Lung (tissue), 12 donors: ENCODE results near the gene MUC5AC. TPM values are rescaled to one million over a fixed set of nuclear protein-coding genes. Genes with fewer than 3 reads are reported as not detected.

Experiments
- ATAC-seq: fragments of 200-7000 bp; cut with Tn5 transposase; one replicate; pipeline ENCODE4 v1.9.1; 2020; ENCODE audit warnings: moderate number of reproducible peaks; ENCODE audit not compliant: insufficient read depth, low FRiP score
- DNase-seq, 3 donors: peaks; one replicate each; pipeline ENCODE4 v3.0.0-alpha.2; 2013 to 2017
- H3K27ac ChIP-seq, 2 donors: one replicate each; pipeline ENCODE4 v1.5.1; 2013; ENCODE audit warnings: mild to moderate bottlenecking in 2 of 2, moderate library complexity in 2 of 2, control low read depth in 1 of 2, inconsistent platforms in 1 of 2, low read depth in 1 of 2, low read length in 1 of 2
- H3K27me3 ChIP-seq, 3 donors: one replicate each; pipeline ENCODE4 v1.5.1; 2013; ENCODE audit warnings: low read length in 2 of 3; ENCODE audit not compliant: control insufficient read depth in 3 of 3, insufficient read depth in 3 of 3
- H3K36me3 ChIP-seq, 4 donors: one replicate each; pipeline ENCODE4 v1.5.1; 2013; ENCODE audit warnings: low read length in 4 of 4, mild to moderate bottlenecking in 1 of 4, moderate library complexity in 1 of 4; ENCODE audit not compliant: control insufficient read depth in 4 of 4, insufficient read depth in 4 of 4
- H3K4me1 ChIP-seq, 5 donors: one replicate each; pipeline ENCODE4 v1.5.1; 2013; ENCODE audit warnings: low read length in 5 of 5, mild to moderate bottlenecking in 2 of 5, moderate library complexity in 1 of 5; ENCODE audit not compliant: control insufficient read depth in 5 of 5, insufficient read depth in 5 of 5
- H3K4me3 ChIP-seq: one replicate; pipeline ENCODE4 v1.5.1; 2013; ENCODE audit warnings: mild to moderate bottlenecking, control low read depth, moderate library complexity
- H3K9ac ChIP-seq, 2 donors: one replicate each; pipeline ENCODE4 v1.5.1; 2013; ENCODE audit warnings: low read length in 2 of 2, control low read depth in 1 of 2; ENCODE audit not compliant: insufficient read depth in 1 of 2
- H3K9me3 ChIP-seq, 4 donors: one replicate each; pipeline ENCODE4 v1.5.1; 2013; ENCODE audit warnings: low read length in 3 of 4, mild to moderate bottlenecking in 1 of 4, moderate library complexity in 1 of 4; ENCODE audit not compliant: control insufficient read depth in 4 of 4, insufficient read depth in 3 of 4
- WGBS, 2 donors: extraction: QIAGEN DNeasy Blood & Tissue Kit; methylation state at CpG; one replicate each; pipeline ENCODE4 v1.1.7; 2013; 5-methylcytosine and 5-hydroxymethylcytosine counted together
- polyA plus RNA-seq, 2 donors: library from polyadenylated mRNA; stranded (reverse); fragments of 200-250 nt; gene quantifications; one replicate each; pipeline ENCODE4 v1.2.1, GENCODE V29; 2013
- total RNA-seq, 2 donors: library from RNA; depleted of rRNA in 1 of 2; stranded (reverse); fragments of >200 nt in 1 of 2; gene quantifications; one replicate each; pipeline ENCODE4 v1.2.1, GENCODE V29; 2014 to 2021
- TF ChIP-seq, protein P1 (sequence below): IDR thresholded peaks from 2 replicates; pipeline ENCODE4 v1.5.1; 2012; ENCODE audit warnings: mild to moderate bottlenecking; ENCODE audit errors: control extremely low read depth, extremely low read depth
- donor health status: control.
- donor health status: control.
- donor health status: Bipolar disorder and iron deficiency.
- donor health status: healthy.
- donor health status: DM: yes; HTN: yes; CAD: no.

MUC5AC gene
- total and polyA plus RNA-seq, 4 donors: 0.46 to 1.3 (median 1.0) TPM

GRCh38 chr11:1225386-1226225, 67.9 kb downstream of the MUC5AC start:
- TF ChIP-seq, protein P1, sequence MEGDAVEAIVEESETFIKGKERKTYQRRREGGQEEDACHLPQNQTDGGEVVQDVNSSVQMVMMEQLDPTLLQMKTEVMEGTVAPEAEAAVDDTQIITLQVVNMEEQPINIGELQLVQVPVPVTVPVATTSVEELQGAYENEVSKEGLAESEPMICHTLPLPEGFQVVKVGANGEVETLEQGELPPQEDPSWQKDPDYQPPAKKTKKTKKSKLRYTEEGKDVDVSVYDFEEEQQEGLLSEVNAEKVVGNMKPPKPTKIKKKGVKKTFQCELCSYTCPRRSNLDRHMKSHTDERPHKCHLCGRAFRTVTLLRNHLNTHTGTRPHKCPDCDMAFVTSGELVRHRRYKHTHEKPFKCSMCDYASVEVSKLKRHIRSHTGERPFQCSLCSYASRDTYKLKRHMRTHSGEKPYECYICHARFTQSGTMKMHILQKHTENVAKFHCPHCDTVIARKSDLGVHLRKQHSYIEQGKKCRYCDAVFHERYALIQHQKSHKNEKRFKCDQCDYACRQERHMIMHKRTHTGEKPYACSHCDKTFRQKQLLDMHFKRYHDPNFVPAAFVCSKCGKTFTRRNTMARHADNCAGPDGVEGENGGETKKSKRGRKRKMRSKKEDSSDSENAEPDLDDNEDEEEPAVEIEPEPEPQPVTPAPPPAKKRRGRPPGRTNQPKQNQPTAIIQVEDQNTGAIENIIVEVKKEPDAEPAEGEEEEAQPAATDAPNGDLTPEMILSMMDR: no peak
- peaks cover 0 to 11% (median 0%) of the 10 kb centered on the region in 3 donors for H3K27me3 ChIP-seq
- H3K4me1 ChIP-seq: peaks cover 0 to 4% (median 0%) of the 10 kb centered on the region in 5 donors
- WGBS, 2 donors: 77 to 81% methylated on average over 29 of the region's 29 CpGs
- H3K36me3 ChIP-seq: no peaks in the 10 kb centered on the region
- peaks cover 0 to 2% (median 0%) of the 10 kb centered on the region in 4 donors for H3K9me3 ChIP-seq
- H3K4me3 ChIP-seq: no peak overlapping the region
- DNase-seq (peak in 1 of 3 donors; percentile 6), ATAC-seq (no peak)
- H3K9ac ChIP-seq: no peak overlapping the region
- no peak overlapping the region for H3K27ac ChIP-seq

DNA sequence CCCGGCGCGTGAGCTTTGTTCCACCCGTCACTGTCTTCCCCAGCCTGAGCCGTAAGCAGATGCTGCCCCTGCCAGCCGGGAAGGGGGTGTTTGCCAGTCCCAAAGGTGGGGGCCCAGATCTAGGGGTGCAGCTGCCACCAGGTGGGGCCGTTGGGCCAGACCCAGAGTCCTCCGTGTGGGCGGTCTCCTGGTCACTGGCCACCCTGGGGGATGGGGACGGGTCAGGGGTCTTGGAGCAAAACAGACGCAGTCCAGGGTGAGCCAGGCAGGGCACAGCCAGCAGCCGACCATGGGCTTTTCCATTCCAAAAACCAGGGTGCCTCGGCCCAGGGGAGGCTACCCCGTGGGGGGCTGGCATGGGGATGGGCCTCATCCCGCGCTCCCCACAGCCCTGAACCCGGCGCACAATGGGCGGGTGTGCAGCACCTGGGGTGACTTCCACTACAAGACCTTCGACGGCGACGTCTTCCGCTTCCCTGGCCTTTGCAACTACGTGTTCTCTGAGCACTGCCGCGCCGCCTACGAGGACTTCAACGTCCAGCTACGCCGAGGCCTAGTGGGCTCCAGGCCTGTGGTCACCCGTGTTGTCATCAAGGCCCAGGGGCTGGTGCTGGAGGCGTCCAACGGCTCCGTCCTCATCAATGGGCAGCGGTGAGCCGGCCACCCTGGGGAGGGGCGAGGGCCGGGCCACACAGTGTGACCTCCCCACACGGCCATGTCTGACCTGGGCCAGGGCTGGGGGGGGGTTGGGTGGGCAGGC, 68.7 kb downstream of the MUC5AC start:
- H3K36me3 ChIP-seq: no peaks in the 10 kb centered on the region
- peaks cover 0 to 11% (median 0%) of the 10 kb centered on the region in 3 donors for H3K27me3 ChIP-seq
- ATAC-seq: no peak
- H3K27ac ChIP-seq: no peak overlapping the region
- WGBS, 2 donors: 76 to 83% methylated on average over 41 of the region's 41 CpGs
- peak in 1 of 3 donors; percentile 11 for DNase-seq
- H3K9me3 ChIP-seq: peaks cover 0 to 2% (median 0%) of the 10 kb centered on the region in 4 donors
- no peak overlapping the region for H3K9ac ChIP-seq
- TF ChIP-seq, protein P1: no peak
- H3K4me3 ChIP-seq: no peak overlapping the region
- H3K4me1 ChIP-seq: peaks cover 0 to 4% (median 0%) of the 10 kb centered on the region in 5 donors

DNA sequence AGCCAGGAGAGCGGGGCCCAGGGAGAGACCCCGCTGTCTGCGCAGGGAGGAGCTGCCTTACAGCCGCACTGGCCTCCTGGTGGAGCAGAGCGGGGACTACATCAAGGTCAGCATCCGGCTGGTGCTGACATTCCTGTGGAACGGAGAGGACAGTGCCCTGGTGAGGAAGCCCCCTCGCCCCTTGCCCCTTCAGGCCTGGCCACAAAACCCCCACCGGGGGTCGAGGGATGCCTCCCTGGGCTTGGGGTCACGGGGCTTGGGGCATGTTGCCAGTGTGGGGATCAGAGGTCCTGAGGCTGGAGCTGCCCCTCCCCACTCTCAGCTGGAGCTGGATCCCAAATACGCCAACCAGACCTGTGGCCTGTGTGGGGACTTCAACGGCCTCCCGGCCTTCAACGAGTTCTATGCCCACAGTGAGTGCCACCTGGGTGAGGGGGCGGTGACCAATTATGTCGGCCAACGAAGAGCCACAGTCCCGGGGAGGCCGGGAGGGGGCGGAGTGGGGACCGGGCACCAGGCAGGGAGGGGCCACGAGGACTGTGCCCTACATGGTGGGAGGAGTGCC, 69.3 kb downstream of the MUC5AC start:
- Histone ChIP-seq H3K9ac (no peak overlapping the region), H3K4me3 (no peak overlapping the region), H3K27ac (no peak overlapping the region), H3K9me3 (peaks cover 0 to 2% (median 0%) of the 10 kb centered on the region in 4 donors), H3K4me1 (peaks cover 0 to 4% (median 0%) of the 10 kb centered on the region in 5 donors), H3K36me3 (no peaks in the 10 kb centered on the region), H3K27me3 (peaks cover 0 to 11% (median 0%) of the 10 kb centered on the region in 3 donors)
- TF ChIP-seq, protein P1: no peak
- WGBS, 2 donors: 58 to 73% methylated on average over 22 to 23 of the region's 23 CpGs
- peak in 1 of 3 donors; percentile 18 for DNase-seq
- ATAC-seq: no peak
